Measurements from ENCODE around the gene TINAGL1. TPM values are rescaled to one million over a fixed set of nuclear protein-coding genes. Genes with fewer than 3 reads are reported as not detected.

The TINAGL1 gene
- total and polyA plus RNA-seq, 9 donors: 27.1 to 57.3 (median 31.4) TPM

DNA sequence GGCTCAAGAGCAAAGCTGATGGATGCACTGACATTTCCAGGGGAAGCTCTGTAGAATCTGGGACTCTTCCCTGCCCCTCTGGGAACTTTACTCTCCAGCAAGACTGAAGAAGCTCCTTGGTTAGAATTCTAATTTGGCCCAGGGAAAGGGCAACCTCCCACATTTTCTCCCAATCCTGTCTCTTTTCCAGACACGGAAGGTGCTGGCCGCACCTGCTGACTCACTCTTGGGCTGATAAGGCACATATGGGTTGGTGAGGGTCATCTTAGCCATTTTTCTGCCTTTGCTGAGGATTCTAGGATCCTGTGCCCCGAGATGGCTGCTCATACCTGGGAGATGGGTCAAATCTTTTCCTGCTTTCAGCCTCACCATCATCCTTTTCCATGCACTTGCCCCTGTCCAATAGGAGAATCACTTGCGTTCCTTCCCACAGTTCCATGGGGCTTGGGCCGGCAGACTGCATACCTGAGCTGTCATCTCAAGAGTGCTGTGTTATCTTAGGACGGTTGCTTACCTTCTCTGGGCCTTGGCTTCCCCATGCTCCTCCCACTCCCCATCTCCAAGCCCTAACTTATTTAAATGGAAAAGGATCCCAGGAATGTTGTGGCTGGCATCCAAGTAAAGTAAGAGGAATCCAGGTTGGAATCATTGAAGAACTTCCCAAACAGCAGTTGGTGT, 1.3 kb downstream of the TINAGL1 start:
- Histone ChIP-seq H3K4me3 (peak overlapping the region; percentile 52), H3K36me3 (no peaks in the 10 kb centered on the region), H3K9me3 (no peaks in the 10 kb centered on the region), H3K27ac (peak overlapping the region; percentile 35 to 76), H3K27me3 (no peaks in the 10 kb centered on the region), H3K4me1 (ENCODE audit: insufficient read depth) (peaks cover 28% of the 10 kb centered on the region)
- 38 to 43% (median 43%) methylated on average over 6 of the region's 6 CpGs for WGBS, 3 donors
- intact Hi-C loops (cut with DNase I): no loop called here
- TF ChIP-seq POLR2A (IDR thresholded peaks at IDR 0.05) (no peak), EP300 (IDR thresholded peaks at IDR 0.05) (no peak)
- TF ChIP-seq, protein P1, sequence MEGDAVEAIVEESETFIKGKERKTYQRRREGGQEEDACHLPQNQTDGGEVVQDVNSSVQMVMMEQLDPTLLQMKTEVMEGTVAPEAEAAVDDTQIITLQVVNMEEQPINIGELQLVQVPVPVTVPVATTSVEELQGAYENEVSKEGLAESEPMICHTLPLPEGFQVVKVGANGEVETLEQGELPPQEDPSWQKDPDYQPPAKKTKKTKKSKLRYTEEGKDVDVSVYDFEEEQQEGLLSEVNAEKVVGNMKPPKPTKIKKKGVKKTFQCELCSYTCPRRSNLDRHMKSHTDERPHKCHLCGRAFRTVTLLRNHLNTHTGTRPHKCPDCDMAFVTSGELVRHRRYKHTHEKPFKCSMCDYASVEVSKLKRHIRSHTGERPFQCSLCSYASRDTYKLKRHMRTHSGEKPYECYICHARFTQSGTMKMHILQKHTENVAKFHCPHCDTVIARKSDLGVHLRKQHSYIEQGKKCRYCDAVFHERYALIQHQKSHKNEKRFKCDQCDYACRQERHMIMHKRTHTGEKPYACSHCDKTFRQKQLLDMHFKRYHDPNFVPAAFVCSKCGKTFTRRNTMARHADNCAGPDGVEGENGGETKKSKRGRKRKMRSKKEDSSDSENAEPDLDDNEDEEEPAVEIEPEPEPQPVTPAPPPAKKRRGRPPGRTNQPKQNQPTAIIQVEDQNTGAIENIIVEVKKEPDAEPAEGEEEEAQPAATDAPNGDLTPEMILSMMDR (IDR thresholded peaks at IDR 0.05): no peak
- no peak for DNase-seq

DNA sequence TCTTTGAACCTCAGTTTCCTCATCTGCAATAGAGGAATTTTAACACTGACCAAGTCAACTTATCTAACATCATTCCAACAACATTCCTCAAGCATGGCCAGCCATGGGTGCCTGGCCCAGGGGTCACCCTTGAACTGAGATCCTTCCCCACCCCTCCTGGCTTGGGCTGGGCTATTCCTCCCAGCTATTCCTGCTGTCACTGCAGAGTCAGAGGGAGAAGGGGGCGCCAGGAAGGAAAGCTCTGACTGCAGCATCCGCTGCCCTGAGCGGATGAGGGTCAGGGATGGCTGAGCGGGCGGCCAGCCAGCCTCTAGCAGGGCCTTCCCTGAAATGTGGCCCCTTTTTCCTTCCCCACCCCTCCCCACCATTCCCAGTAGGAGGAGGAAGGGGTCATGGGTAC, 3.1 kb downstream of the TINAGL1 start:
- Histone ChIP-seq H3K9me3 (no peaks in the 10 kb centered on the region), H3K27ac (peak overlapping the region; percentile 79), H3K27me3 (no peaks in the 10 kb centered on the region), H3K4me3 (peak overlapping the region; percentile 11), H3K36me3 (no peaks in the 10 kb centered on the region), H3K4me1 (ENCODE audit: insufficient read depth) (peaks cover 30% of the 10 kb centered on the region)
- 53 to 59% (median 53%) methylated on average over 5 of the region's 5 CpGs for WGBS, 3 donors
- intact Hi-C loops (cut with DNase I): no loop called here
- TF ChIP-seq, protein P1 (IDR thresholded peaks at IDR 0.05): no peak
- TF ChIP-seq POLR2A (IDR thresholded peaks at IDR 0.05) (no peak), EP300 (IDR thresholded peaks at IDR 0.05) (no peak)
- peak; percentile 56 to 71 (median 65) for DNase-seq

DNA sequence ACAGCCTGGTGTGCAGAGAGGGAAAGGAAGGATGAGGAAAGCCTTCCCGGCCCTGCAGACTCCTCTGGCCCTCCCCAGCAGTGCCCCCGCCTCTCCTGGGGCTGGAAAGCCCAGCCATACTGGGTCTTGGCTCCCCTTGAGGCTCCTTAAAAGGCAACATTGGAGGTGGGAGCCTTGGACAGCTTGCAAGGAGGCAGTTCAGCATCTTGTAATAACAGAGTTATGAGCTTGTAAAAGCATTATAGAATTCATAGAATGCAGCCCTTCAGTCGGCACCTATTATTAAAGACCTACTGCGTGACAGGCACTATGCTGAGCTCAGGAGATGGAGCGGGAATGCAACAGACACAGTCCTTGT, 4.2 kb downstream of the TINAGL1 start:
- Histone ChIP-seq H3K27ac (peak overlapping the region; percentile 69 to 79), H3K4me1 (ENCODE audit: insufficient read depth) (peaks cover 39% of the 10 kb centered on the region), H3K27me3 (no peaks in the 10 kb centered on the region), H3K36me3 (no peaks in the 10 kb centered on the region), H3K9me3 (no peaks in the 10 kb centered on the region), H3K4me3 (peak overlapping the region; percentile 13)
- peak in 3 of 5 donors; percentile 50 to 61 (median 56) for DNase-seq
- 25 to 36% (median 34%) methylated on average over 5 of the region's 5 CpGs for WGBS, 3 donors
- TF ChIP-seq EP300 (IDR thresholded peaks at IDR 0.05) (no peak), POLR2A (IDR thresholded peaks at IDR 0.05) (no peak)
- TF ChIP-seq, protein P1 (IDR thresholded peaks at IDR 0.05): no peak
- intact Hi-C loops (cut with DNase I): loop anchor here in 1 of 4 donors (10.0 kb wide), 1 partner anchor 64 kb away; the partner anchor contains the start of gene PEF1

DNA sequence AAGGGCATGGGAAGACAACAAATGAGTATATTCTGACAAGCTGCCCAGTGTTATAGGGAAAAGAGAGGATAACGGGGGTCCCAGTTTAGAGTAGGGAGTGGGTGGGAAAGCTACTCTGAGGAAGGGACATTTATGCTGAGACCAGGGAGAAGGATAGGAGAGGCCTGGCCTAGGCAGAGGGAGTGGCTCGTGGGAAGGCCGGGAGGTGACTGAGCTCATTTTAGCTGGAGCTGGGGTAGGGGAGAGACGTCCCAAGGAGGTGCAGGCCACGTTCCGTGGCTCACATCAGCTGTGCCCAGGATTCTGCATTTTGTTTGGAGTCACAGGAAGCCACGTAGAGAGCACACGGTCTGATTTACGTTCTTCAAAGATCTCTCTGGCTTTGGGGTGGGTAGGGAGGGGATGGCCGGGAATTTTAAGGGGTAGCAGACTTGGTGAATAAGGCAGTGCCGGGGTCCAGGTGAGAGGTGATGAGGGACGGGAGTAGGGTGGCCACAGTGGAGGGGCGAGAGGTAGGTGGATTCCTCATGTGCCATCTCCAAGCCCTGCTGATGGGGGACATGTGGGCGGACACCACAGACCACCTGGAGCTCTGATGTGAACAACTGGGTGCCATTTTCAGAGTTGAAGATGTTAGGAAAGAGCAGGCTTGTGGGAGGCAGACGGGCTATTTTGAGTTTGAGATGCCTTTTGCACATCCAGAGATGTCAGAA, 4.7 kb downstream of the TINAGL1 start:
- intact Hi-C loops (cut with DNase I): loop anchor here in 1 of 4 donors (10.0 kb wide), 1 partner anchor 64 kb away; the partner anchor contains the start of gene PEF1
- Histone ChIP-seq H3K4me3 (no peak overlapping the region), H3K27me3 (no peaks in the 10 kb centered on the region), H3K36me3 (no peaks in the 10 kb centered on the region), H3K27ac (peak overlapping the region in 1 of 2 donors; percentile 79), H3K4me1 (ENCODE audit: insufficient read depth) (peaks cover 39% of the 10 kb centered on the region), H3K9me3 (no peaks in the 10 kb centered on the region)
- no peak for DNase-seq
- TF ChIP-seq EP300 (IDR thresholded peaks at IDR 0.05): no peak
- TF ChIP-seq, protein P1 (IDR thresholded peaks at IDR 0.05): no peak
- TF ChIP-seq POLR2A (IDR thresholded peaks at IDR 0.05): no peak
- WGBS, 3 donors: 66 to 77% (median 73%) methylated on average over 15 of the region's 15 CpGs

Measured in ovary (tissue), 9 donors.